Renal pelvis (tissue), 4 donors: ENCODE data around the gene GLYR1. TPM values are rescaled to one million over a fixed set of nuclear protein-coding genes. Genes with fewer than 3 reads are reported as not detected.

Experiments used
- DNase-seq: peaks from one replicate; pipeline ENCODE4 v3.0.0-alpha.2; 2013
- polyA plus RNA-seq, 3 donors: library from polyadenylated mRNA; unstranded; fragments of 120-200 nt; gene quantifications; one replicate each; pipeline ENCODE4 v1.2.1, GENCODE V29; 2013; ENCODE audit not compliant: insufficient read length in 3 of 3

The GLYR1 gene
- polyA plus RNA-seq, 3 donors: 89.9 to 161 (median 123) TPM

- DNase-seq: no peak
These were observed 33.7 kb downstream of the GLYR1 start for GRCh38 chr16:4813251-4814003.

- no peak for DNase-seq
These were observed 35.3 kb downstream of the GLYR1 start for GRCh38 chr16:4811773-4812172.

GRCh38 chr16:4811242-4811641 lies 35.8 kb downstream of the GLYR1 start:
- no peak for DNase-seq

- no peak for DNase-seq
These were observed 40.8 kb downstream of the GLYR1 start for GRCh38 chr16:4806280-4806679.

- no peak for DNase-seq
These were observed 41.9 kb downstream of the GLYR1 start for GRCh38 chr16:4805231-4805630.

GRCh38 chr16:4803898-4804762 lies 43.0 kb downstream of the GLYR1 start:
- DNase-seq: no peak

- no peak for DNase-seq
These were observed 43.7 kb downstream of the GLYR1 start for GRCh38 chr16:4803401-4803844.

- peak; percentile 92 for DNase-seq
These were observed 44.3 kb downstream of the GLYR1 start for GRCh38 chr16:4802659-4803287.

- DNase-seq: peak; percentile 80
These were observed 45.0 kb downstream of the GLYR1 start, which contains the start of gene ROGDI for GRCh38 chr16:4801962-4802658. ROGDI (minus strand) TSS chr16:4802633; CDS start chr16:4802571, 62 bp downstream.

GRCh38 chr16:4801051-4801961 lies 45.8 kb downstream of the GLYR1 start:
- DNase-seq: no peak

- DNase-seq: no peak
These were observed 46.6 kb downstream of the GLYR1 start for GRCh38 chr16:4800290-4801041.

GRCh38 chr16:4799171-4799855 lies 47.8 kb downstream of the GLYR1 start:
- no peak for DNase-seq

GRCh38 chr16:4798456-4798855 lies 48.6 kb downstream of the GLYR1 start:
- no peak for DNase-seq

- DNase-seq: no peak
These were observed 49.3 kb downstream of the GLYR1 start for GRCh38 chr16:4797805-4798252.

GRCh38 chr16:4796982-4797804 lies 49.9 kb downstream of the GLYR1 start:
- no peak for DNase-seq

GRCh38 chr16:4795828-4796572 lies 51.1 kb downstream of the GLYR1 start:
- no peak for DNase-seq

- no peak for DNase-seq
These were observed 51.8 kb downstream of the GLYR1 start, which contains the start of gene SMIM22 for GRCh38 chr16:4795181-4795827. SMIM22 (plus strand) TSS chr16:4795369; CDS start chr16:4795735, 366 bp downstream.
